Mononuclear cell (primary cell): ENCODE data around the gene IL36B. TPM values are rescaled to one million over a fixed set of nuclear protein-coding genes. Genes with fewer than 3 reads are reported as not detected.

Experiments used
- H3K27me3 ChIP-seq: 2 replicates; pipeline ENCODE4 v1.6.0; 2011; ENCODE audit warnings: low read length, control low read depth; ENCODE audit not compliant: insufficient read depth
- H3K4me1 ChIP-seq: 2 replicates; pipeline ENCODE4 v1.5.1; 2011; ENCODE audit warnings: mild to moderate bottlenecking, low read length, control low read depth; ENCODE audit not compliant: insufficient read depth
- H3K4me3 ChIP-seq: 2 replicates; pipeline ENCODE4 v1.5.1; 2011; ENCODE audit warnings: mild to moderate bottlenecking, low read length, moderate library complexity
- H3K9me3 ChIP-seq: 2 replicates; pipeline ENCODE4 v1.5.1; 2011; ENCODE audit warnings: low read depth, mild to moderate bottlenecking, control low read depth, low read length
- total RNA-seq: library from RNA; depleted of rRNA; stranded (reverse); fragments of >200 nt; gene quantifications from one replicate; pipeline ENCODE4 v1.2.3, GENCODE V29; 2012

IL36B gene
- total RNA-seq, 1 donor: not detected

DNA sequence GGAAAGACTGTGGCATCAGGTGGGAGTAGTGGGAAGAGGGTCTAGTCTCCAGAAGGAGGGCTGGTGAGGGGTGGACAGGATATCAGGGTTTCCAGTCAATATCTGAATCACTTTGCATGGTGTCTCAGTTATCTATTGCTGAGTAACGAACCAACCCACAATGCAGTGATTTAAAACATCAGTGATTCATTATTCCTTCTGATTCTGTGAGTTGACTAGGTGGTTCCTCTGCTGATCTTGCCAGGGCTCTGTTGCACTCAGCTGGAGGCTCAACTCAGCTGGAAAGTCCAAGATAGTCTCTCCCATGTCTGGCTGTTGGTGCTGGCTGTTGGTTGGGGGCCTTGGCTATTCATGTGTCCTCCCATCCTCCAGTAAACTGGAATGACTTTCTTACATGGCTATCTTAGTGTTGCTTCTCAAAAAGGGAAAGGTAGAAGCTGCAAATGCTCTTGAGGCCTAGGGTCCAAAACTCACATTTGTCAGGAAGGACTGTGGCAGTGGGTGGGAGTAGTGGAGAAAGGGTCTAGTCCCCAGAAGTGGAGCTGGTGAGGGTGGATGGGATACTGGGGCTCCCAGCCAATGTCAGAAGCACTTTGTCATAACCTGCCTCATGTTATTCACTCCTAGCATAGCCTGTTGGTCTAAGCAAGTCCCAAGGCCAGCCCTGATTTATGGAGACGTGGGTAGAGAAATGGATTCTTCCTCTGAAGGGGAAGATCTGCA lies 29.0 kb upstream of the IL36B start:
- Histone ChIP-seq H3K4me3 (no peak overlapping the region), H3K4me1 (no peaks in the 10 kb centered on the region), H3K27me3 (no peaks in the 10 kb centered on the region), H3K9me3 (no peaks in the 10 kb centered on the region)

DNA sequence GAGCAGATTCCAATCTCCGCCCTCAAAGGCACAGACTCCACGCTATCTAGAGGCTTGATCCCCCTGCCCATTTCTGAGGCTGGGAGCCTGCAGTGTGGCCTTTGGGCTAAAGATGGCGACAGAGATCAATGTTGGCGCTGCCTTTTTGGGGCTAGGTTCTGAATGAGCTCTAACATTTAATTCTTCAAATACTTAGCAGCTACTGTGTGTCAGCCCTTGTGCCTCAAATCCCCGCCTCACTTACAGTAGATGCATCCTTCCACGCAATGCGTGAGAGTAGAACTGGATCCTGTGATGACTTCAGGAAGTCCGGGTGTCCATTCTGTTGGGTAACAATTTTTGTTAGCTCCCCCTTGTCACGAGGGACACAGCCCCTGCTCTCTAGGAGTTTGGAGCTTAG lies 27.5 kb upstream of the IL36B start:
- H3K27me3 ChIP-seq: no peaks in the 10 kb centered on the region
- H3K4me3 ChIP-seq: no peak overlapping the region

DNA sequence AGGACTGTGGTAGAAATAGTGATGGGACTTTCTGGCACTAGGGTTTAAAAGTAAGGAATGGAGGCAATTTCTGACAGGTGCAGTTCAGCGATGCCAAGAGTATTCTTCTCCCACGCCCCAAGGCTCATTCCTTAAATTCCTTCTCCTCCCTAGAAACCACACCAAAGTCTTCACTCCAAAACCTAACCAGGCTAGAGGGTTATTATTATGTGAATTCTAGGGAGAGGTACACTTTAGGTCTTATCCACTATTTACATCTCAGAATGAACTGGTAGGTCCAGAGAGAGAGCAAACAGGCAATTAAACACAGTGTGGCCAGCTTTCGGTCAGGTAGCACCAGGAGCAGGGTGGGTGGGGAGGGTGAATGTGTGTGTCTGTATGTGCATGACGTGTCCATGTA lies 26.5 kb upstream of the IL36B start:
- no peaks in the 10 kb centered on the region for H3K4me1 ChIP-seq
- H3K27me3 ChIP-seq: no peaks in the 10 kb centered on the region
- H3K9me3 ChIP-seq: no peaks in the 10 kb centered on the region
- no peak overlapping the region for H3K4me3 ChIP-seq

More for the DNA sequence above, 27.5 kb upstream of the IL36B start:
- no peaks in the 10 kb centered on the region for H3K9me3 ChIP-seq
- no peaks in the 10 kb centered on the region for H3K4me1 ChIP-seq

DNA sequence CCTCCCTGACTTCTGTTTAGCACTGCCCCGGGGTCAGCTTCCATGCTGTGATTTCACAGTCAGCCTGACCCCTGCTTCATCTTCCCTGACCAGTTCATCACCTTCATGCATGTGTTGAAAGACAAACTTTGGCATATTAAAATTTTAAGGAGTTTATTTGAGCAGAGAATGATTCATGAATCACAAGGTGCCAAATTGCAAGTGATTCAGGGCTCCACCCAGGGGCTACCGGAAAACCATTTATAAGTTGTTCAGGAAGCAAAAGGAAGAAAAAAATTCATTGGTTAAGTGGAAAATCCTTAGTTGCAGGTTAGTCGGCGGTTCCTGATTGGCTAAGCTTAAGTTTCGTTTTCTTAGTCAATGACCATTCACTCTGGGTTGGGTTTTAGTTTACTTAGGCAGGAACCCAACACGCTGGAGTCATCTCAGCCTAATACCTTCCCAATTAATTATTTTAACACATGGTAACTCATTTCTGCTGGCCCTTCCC lies 25.7 kb upstream of the IL36B start:
- no peaks in the 10 kb centered on the region for H3K27me3 ChIP-seq
- H3K9me3 ChIP-seq: no peaks in the 10 kb centered on the region
- no peaks in the 10 kb centered on the region for H3K4me1 ChIP-seq
- H3K4me3 ChIP-seq: no peak overlapping the region

DNA sequence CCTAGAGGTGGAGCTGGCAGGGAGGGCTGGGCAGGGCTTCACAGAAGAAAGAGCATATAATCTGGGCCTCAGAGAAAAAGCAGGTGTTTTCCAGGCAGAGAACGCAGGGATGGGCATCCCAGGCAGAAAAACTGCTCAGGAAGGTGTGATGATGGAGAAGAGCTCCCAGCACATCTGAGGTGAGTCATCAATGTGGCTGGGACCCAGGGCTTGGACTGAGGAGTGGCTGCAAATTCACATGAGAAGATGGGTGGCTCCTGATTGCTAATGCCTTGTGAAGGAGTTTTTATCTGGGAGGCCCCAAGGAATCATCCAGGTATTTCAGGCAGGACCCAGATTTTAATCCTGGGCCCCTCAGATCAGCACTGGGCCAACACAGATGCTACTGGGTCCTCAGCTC lies 25.3 kb upstream of the IL36B start:
- Histone ChIP-seq H3K27me3 (no peaks in the 10 kb centered on the region), H3K9me3 (no peaks in the 10 kb centered on the region), H3K4me1 (no peaks in the 10 kb centered on the region), H3K4me3 (no peak overlapping the region)

DNA sequence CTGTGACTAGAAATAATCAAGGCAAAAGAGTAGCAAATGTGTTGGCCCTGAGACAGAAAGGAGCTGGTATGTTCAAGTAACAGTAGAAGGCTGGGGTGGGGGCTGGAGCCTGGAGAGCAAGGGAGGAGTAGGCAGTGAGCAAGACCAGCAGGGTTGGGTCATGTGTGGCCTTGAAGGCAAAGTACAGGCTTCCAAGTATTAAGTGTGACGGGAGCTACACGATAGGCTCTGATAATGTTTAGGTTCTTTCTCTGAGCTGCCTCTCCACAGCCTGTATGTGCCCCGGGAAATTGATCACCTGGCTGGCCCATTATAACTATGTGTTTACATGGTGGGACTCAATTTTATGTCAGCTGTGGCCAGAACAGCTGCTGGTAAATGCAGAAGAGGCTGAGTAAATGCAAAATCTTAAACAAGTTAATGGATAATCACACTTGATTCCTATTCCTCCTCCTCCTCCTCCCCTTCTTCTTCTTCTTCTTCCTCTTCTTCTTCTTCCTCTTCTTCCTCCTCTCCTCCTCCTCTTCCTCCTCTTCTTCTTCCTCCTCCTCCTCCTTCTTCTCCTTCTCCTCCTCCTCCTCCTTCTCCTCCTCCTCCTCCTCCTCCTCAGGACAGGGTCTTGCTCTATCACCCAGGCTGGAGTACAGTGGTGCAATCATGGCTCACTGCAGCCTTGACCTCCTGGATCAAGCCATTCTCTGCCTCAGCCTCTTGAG lies 24.4 kb upstream of the IL36B start:
- Histone ChIP-seq H3K4me3 (no peak overlapping the region), H3K9me3 (no peaks in the 10 kb centered on the region), H3K27me3 (no peaks in the 10 kb centered on the region), H3K4me1 (no peaks in the 10 kb centered on the region)

DNA sequence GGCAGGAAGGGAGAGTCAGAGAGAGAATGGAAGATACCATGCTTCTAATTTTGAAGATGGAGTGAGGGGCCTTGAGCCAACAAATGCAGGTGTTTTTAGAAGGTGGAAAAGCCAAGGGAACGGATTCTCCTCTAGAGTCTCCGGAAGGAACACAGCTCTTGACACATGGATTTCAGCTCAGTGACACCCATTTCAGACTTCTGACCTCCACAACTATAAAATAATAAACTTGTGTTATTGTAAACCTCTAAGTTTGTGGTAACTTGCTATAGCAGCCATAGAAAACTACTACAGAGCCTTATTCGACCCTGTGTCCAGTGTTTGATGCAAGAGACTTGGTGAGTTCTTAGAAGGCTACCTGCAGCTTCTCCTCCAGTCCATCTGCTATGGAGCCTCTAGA lies 22.9 kb upstream of the IL36B start:
- Histone ChIP-seq H3K4me3 (no peak overlapping the region), H3K27me3 (no peaks in the 10 kb centered on the region), H3K9me3 (no peaks in the 10 kb centered on the region), H3K4me1 (no peaks in the 10 kb centered on the region)

DNA sequence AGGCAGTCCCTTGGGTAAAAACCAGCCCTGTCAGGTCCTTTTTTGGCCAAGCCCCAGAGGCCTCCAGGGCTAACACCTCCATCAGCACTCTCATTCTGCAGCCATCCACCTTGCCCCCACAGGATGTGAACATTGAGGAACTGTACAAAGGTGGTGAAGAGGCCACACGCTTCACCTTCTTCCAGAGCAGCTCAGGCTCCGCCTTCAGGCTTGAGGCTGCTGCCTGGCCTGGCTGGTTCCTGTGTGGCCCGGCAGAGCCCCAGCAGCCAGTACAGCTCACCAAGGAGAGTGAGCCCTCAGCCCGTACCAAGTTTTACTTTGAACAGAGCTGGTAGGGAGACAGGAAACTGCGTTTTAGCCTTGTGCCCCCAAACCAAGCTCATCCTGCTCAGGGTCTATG lies 22.4 kb upstream of the IL36B start:
- no peaks in the 10 kb centered on the region for H3K27me3 ChIP-seq
- H3K4me1 ChIP-seq: no peaks in the 10 kb centered on the region

DNA sequence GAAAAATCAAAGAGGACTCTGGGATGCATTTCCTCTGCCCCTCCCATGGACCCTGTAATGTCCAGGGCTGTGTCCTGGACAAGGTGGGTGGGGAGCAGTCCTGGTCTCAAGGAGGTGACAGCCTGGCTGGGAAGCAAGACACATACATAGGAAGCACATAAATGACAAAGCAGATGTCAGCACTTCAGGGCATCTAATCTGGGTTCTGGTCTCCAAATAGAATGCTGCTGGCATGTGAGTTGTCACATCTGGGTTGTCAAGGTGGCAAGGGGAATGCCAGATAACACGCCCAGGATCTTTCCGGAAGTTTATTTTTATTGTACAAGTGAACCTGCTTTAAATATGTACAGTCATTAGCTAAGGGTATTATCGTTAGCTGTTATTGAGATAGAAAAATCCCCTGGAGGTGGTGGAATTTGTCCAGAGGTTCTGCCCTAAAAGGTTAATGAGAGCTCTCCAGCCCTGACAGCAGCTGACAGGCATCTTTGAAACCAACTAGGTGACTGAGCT lies 20.7 kb upstream of the IL36B start:
- H3K27me3 ChIP-seq: no peaks in the 10 kb centered on the region
- H3K4me1 ChIP-seq: no peaks in the 10 kb centered on the region
- no peak overlapping the region for H3K4me3 ChIP-seq

More for the DNA sequence above, 22.4 kb upstream of the IL36B start:
- H3K4me3 ChIP-seq: no peak overlapping the region
- H3K9me3 ChIP-seq: no peaks in the 10 kb centered on the region

DNA sequence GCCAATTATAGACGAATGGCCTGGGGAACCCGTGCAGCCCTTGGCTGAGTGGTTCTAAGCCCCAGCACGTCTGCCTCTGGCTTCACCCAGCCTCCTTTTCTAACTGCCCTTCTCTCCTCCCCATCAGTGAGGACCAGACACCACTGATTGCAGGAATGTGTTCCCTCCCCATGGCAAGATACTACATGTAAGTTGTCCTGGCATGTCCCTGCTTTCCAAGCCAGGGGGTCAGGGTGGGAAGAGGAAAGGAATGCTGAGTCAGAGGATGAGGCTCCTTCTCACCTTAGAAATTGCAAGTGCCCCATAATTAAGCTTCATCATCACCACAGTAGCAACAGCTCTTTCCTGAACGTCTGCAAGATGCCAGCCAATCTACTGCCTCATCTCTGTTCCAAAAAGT lies 19.9 kb upstream of the IL36B start:
- H3K4me3 ChIP-seq: no peak overlapping the region
- no peaks in the 10 kb centered on the region for H3K27me3 ChIP-seq
- H3K9me3 ChIP-seq: no peaks in the 10 kb centered on the region
- H3K4me1 ChIP-seq: no peaks in the 10 kb centered on the region

More for the DNA sequence above, 20.7 kb upstream of the IL36B start:
- no peaks in the 10 kb centered on the region for H3K9me3 ChIP-seq

DNA sequence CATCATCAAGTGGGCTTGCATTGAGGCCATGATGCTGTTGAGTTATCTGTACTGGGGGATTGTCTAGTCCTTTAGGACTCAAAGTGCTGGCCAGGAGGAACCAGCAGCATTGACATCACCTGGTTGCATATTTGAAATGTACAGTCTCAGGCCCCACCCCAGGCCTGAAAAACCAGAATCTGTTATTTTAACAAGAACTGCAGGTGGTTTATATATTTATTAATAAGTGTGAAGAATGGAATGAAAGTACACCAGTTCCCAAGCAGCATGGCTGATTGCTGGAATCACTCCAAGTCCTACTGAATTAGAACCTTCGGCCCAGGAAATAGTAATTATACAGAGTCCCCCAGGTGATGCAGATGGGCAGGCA lies 17.9 kb upstream of the IL36B start:
- H3K9me3 ChIP-seq: no peaks in the 10 kb centered on the region
- no peaks in the 10 kb centered on the region for H3K27me3 ChIP-seq
- H3K4me1 ChIP-seq: no peaks in the 10 kb centered on the region
- H3K4me3 ChIP-seq: no peak overlapping the region

DNA sequence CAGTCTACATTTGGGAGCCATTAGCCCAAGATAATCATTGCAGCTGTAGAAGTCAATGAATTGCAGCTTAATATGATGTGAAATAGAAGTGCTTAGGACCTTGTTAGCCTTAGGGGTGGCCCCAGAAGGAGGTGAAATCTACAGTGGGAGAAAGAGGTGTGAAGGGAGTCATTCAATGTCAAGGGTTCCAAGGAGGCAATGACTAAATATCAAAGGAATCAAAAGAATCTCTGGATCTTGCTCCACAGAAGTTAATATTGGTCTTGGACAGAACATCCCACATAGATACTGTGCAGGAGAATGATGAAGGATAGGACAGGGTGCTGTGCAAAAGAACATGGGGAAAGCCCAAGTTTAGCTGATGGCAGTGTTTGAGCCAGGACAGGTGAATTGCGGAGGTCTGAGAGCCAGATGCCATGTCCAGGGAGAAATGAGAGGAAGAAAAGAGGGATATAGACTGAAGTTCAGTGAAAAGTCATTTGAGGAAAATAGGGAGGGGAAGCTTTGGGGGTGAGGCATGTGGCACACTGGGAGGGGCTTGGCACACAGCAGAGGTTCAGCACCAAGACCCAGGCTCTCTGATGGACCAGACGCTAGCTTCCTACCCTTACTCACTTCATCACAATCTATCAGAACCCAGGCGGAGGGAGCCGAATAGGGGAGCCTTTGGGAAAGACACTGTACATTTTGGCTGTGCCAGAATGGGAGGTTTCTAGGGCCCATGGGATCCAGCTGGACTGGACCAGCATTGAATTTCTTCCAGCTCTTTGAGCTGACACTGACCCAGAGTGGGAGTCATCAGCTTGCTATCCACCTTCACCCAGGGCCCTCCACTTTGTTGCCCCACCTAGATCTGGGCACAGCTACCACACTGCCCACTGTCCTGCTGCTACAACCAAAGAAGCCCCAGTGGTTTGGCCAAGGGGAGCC lies 17.3 kb upstream of the IL36B start:
- H3K4me1 ChIP-seq: no peaks in the 10 kb centered on the region

DNA sequence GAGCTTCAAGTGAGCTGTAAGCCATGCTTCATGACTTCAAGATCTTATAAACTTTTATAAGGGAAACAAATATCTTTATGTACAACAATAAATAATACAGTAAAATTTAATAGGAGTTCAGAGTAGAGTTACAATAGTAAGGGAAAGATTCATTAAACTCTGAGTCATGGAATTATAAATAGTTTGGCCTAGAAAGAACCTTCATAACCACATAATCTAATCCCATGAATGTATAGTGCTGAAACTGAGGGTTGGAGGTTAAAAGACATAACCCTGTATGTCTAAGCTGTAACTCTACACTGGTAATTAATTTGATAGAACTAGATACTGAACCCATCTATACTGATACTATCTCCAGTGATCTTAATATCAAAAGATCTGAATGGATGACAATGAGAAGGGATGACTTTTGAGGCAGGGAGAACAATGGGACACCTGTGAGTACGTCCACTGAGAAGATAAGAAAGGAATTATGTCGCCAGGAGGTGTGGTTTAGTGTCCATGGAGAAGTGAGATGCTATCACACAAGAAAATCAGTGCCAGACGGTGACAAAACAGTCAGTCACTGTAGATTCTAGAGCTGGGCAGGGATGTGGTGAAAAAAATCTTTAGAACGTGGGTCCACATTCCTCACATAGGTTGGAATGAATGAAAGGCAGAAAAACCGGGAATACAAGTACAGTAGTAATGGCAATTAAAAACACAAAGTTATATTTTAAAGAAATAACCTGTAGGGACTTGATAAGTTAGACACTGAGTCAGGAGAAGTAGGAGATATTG lies 16.2 kb upstream of the IL36B start:
- Histone ChIP-seq H3K27me3 (no peaks in the 10 kb centered on the region), H3K4me3 (no peak overlapping the region), H3K4me1 (no peaks in the 10 kb centered on the region), H3K9me3 (no peaks in the 10 kb centered on the region)

More for the DNA sequence above, 17.3 kb upstream of the IL36B start:
- Histone ChIP-seq H3K27me3 (no peaks in the 10 kb centered on the region), H3K4me3 (no peak overlapping the region), H3K9me3 (no peaks in the 10 kb centered on the region)

DNA sequence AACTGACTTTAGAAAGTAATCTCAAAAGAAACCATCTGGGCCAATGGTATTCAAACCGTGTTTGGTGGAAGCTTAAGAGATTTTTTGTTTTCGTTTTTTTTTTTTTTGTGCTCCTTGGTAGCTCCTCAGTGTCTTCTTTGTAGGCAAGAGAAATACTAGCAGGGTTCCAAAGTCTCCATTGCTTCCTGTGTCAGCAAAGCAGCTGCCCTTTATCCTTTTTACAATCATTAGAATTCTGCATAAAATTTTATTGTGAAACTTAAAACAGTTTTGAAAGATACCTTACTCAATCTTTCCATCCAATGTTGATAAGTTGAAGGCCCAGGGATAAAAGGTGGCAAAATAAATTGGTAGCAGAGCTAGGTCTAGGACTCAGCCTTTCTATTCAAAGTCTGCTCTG lies 15.6 kb upstream of the IL36B start:
- Histone ChIP-seq H3K4me1 (no peaks in the 10 kb centered on the region), H3K9me3 (no peaks in the 10 kb centered on the region), H3K4me3 (no peak overlapping the region), H3K27me3 (no peaks in the 10 kb centered on the region)
